Neural progenitor cell (in vitro differentiated cells): ENCODE data around the gene HPGDS. TPM values are rescaled to one million over a fixed set of nuclear protein-coding genes. Genes with fewer than 3 reads are reported as not detected.

Experiments
- DNase-seq: peaks from one replicate; pipeline ENCODE4 v3.0.0-alpha.2; 2016; ENCODE audit warnings: low spot score
- H2AFZ ChIP-seq: fragments of 200-600 bp; sonication (generic); replicated peaks from 2 replicates; pipeline ENCODE4 v1.6.1; 2016; ENCODE audit warnings: antibody characterized with exemption
- H3F3A ChIP-seq: fragments of 200-600 bp; sonication (generic); 2 replicates; pipeline ENCODE4 v1.6.1; 2016; ENCODE audit warnings: antibody characterized with exemption, low read depth
- H3K27ac ChIP-seq: fragments of 200-600 bp; sonication (generic); 2 replicates; pipeline ENCODE4 v1.5.1; 2016; ENCODE audit warnings: mild to moderate bottlenecking
- H3K27me3 ChIP-seq: fragments of 200-600 bp; sonication (generic); 2 replicates; pipeline ENCODE4 v1.6.1; 2016; ENCODE audit warnings: mild to moderate bottlenecking, moderate library complexity
- H3K36me3 ChIP-seq: fragments of 200-600 bp; sonication (generic); 2 replicates; pipeline ENCODE4 v1.5.1; 2016
- H3K4me1 ChIP-seq: fragments of 200-600 bp; sonication (generic); 2 replicates; pipeline ENCODE4 v1.6.1; 2016; ENCODE audit warnings: mixed run types
- H3K4me2 ChIP-seq: fragments of 200-600 bp; sonication (generic); 2 replicates; pipeline ENCODE4 v1.6.1; 2016
- H3K4me3 ChIP-seq: fragments of 200-600 bp; sonication (generic); 2 replicates; pipeline ENCODE4 v1.5.1; 2016
- H3K79me2 ChIP-seq: fragments of 200-600 bp; sonication (generic); 2 replicates; pipeline ENCODE4 v1.6.1; 2016; ENCODE audit warnings: low read depth
- H3K9ac ChIP-seq: fragments of 200-600 bp; sonication (generic); 2 replicates; pipeline ENCODE4 v1.6.1; 2016
- H3K9me3 ChIP-seq: fragments of 200-600 bp; sonication (generic); 2 replicates; pipeline ENCODE4 v1.5.1; 2016; ENCODE audit warnings: low read depth
- H4K20me1 ChIP-seq: fragments of 200-600 bp; sonication (generic); 2 replicates; pipeline ENCODE4 v1.6.1; 2016; ENCODE audit warnings: low read depth
- H3K27ac Mint-ChIP-seq: 3 replicates; pipeline ENCODE4 v1.8.0; 2021; ENCODE audit warnings: mixed read lengths
- H3K27me3 Mint-ChIP-seq: 2 replicates; pipeline ENCODE4 v1.8.0; 2022; ENCODE audit warnings: low read depth, mild to moderate bottlenecking, inconsistent platforms, moderate library complexity, mixed read lengths; ENCODE audit not compliant: insufficient read depth
- H3K36me3 Mint-ChIP-seq: 3 replicates; pipeline ENCODE4 v1.8.0; 2021; ENCODE audit warnings: mixed read lengths
- H3K4me1 Mint-ChIP-seq: 3 replicates; pipeline ENCODE4 v1.8.0; 2021; ENCODE audit warnings: mixed read lengths
- H3K4me3 Mint-ChIP-seq: 3 replicates; pipeline ENCODE4 v1.8.0; 2021; ENCODE audit warnings: mild to moderate bottlenecking, moderate library complexity, mixed read lengths
- H3K9me3 Mint-ChIP-seq: 3 replicates; pipeline ENCODE4 v1.8.0; 2020; ENCODE audit warnings: mixed read lengths
- EZH2 ChIP-seq: fragments of 200-600 bp; sonication (generic); IDR thresholded peaks from 2 replicates; pipeline ENCODE4 v1.6.1; 2017; ENCODE audit warnings: antibody characterized with exemption, mild to moderate bottlenecking, moderate library complexity
- EZH2phosphoT487 ChIP-seq: fragments of 200-600 bp; sonication (generic); IDR thresholded peaks from 2 replicates; pipeline ENCODE4 v1.6.1; 2017; ENCODE audit warnings: antibody characterized with exemption
- total RNA-seq: library from RNA; depleted of rRNA; stranded (reverse); fragments of >200 nt; gene quantifications from 2 replicates; pipeline ENCODE4 v1.2.3, GENCODE V29; 2015; ENCODE audit warnings: low replicate concordance
- TF ChIP-seq, protein P1 (sequence below): fragments of 200-600 bp; sonication (generic); IDR thresholded peaks from 2 replicates; pipeline ENCODE4 v1.5.1; 2017; ENCODE audit warnings: antibody characterized with exemption, mild to moderate bottlenecking

HPGDS gene
- total RNA-seq, 1 donor from 2014 or later, result not detected

- Histone ChIP-seq H3K4me2 (no peak overlapping the region), H3K36me3 (peaks cover 30% of the 10 kb centered on the region), H2AFZ (no peak overlapping the region), H3K27ac (no peak overlapping the region), H3K4me1 (peaks cover 9% of the 10 kb centered on the region), H3K79me2 (no peaks in the 10 kb centered on the region), H3K27me3 (no peaks in the 10 kb centered on the region), H3F3A (peaks cover 4% of the 10 kb centered on the region), H3K9ac (no peak overlapping the region), H3K9me3 (no peaks in the 10 kb centered on the region), H4K20me1 (no peaks in the 10 kb centered on the region), H3K4me3 (no peak overlapping the region)
- Mint-ChIP-seq H3K9me3 (no peaks in the 10 kb centered on the region), H3K4me1 (no peaks in the 10 kb centered on the region), H3K4me3 (no peak overlapping the region), H3K27ac (no peak overlapping the region), H3K27me3 (no peaks in the 10 kb centered on the region), H3K36me3 (peaks cover 16% of the 10 kb centered on the region)
- no peak for DNase-seq
- TF ChIP-seq EZH2 (no peak), EZH2phosphoT487 (no peak)
- TF ChIP-seq, protein P1, sequence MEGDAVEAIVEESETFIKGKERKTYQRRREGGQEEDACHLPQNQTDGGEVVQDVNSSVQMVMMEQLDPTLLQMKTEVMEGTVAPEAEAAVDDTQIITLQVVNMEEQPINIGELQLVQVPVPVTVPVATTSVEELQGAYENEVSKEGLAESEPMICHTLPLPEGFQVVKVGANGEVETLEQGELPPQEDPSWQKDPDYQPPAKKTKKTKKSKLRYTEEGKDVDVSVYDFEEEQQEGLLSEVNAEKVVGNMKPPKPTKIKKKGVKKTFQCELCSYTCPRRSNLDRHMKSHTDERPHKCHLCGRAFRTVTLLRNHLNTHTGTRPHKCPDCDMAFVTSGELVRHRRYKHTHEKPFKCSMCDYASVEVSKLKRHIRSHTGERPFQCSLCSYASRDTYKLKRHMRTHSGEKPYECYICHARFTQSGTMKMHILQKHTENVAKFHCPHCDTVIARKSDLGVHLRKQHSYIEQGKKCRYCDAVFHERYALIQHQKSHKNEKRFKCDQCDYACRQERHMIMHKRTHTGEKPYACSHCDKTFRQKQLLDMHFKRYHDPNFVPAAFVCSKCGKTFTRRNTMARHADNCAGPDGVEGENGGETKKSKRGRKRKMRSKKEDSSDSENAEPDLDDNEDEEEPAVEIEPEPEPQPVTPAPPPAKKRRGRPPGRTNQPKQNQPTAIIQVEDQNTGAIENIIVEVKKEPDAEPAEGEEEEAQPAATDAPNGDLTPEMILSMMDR, result no peak
Measured at GRCh38 chr4:94251094-94251493, 91.5 kb downstream of the HPGDS start.

Other genes starting within 250 kb of the HPGDS start
- 66.6 and 115 TPM in 2 replicates for gene SMARCAD1, start 135.0 kb downstream of the HPGDS start, total RNA-seq
- gene PDLIM5, start 109.1 kb upstream of the HPGDS start, total RNA-seq, result 48.6 and 68.4 TPM in 2 replicates